GM21515 (cell line): ENCODE measurements around the gene GFPT2.
A peak's percentile ranks its signal among the peaks of the same experiment; 100 is the strongest.
"Not testable (repeated sequence)": the region's sequence is repeated elsewhere in the genome, so short reads cannot be mapped to it uniquely, and the experiment has no call there.

ENCODE experiments used
- ATAC-seq: cut with Tn5 transposase; IDR thresholded peaks from one replicate; pipeline ENCODE4 v1.9.1; 2021; ENCODE audit not compliant: unreplicated experiment

Gene GFPT2

GRCh38 chr5:180311216-180311615 is 41.9 kb downstream of the GFPT2 start:
- no peak for ATAC-seq

- no peak for ATAC-seq
These were observed 46.3 kb downstream of the GFPT2 start for GRCh38 chr5:180306796-180307195.

GRCh38 chr5:180305481-180305880 is 47.7 kb downstream of the GFPT2 start:
- no peak for ATAC-seq

GRCh38 chr5:180304431-180305375 is 48.4 kb downstream of the GFPT2 start:
- no peak for ATAC-seq

- ATAC-seq: no peak
These were observed 49.2 kb downstream of the GFPT2 start for GRCh38 chr5:180304016-180304292.

- ATAC-seq: no peak
These were observed 49.7 kb downstream of the GFPT2 start for GRCh38 chr5:180303226-180304015.

- ATAC-seq: no peak
These were observed 50.9 kb downstream of the GFPT2 start for GRCh38 chr5:180302256-180302655.

- no peak for ATAC-seq
These were observed 51.9 kb downstream of the GFPT2 start for GRCh38 chr5:180301253-180301652.

GRCh38 chr5:180299526-180299925 is 53.6 kb downstream of the GFPT2 start:
- ATAC-seq: no peak

GRCh38 chr5:180299014-180299413 is 54.1 kb downstream of the GFPT2 start:
- not testable (repeated sequence) for ATAC-seq

- no peak for ATAC-seq
These were observed 55.4 kb downstream of the GFPT2 start for GRCh38 chr5:180297587-180298282.

- no peak for ATAC-seq
These were observed 56.4 kb downstream of the GFPT2 start for GRCh38 chr5:180296771-180297170.

GRCh38 chr5:180294913-180295555 is 58.1 kb downstream of the GFPT2 start:
- ATAC-seq: no peak

GRCh38 chr5:180294411-180294810 is 58.7 kb downstream of the GFPT2 start:
- no peak for ATAC-seq

GRCh38 chr5:180291943-180292831 is 60.9 kb downstream of the GFPT2 start, which contains the start of gene MAPK9:
Gene MAPK9 (minus strand): TSS chr5:180292083. CDS start chr5:180280561, 11,522 bp downstream.
- peak; percentile 85 for ATAC-seq

GRCh38 chr5:180291234-180291940 is 61.7 kb downstream of the GFPT2 start:
- peak; percentile 33 for ATAC-seq

- ATAC-seq: no peak
These were observed 62.4 kb downstream of the GFPT2 start for GRCh38 chr5:180290568-180291233.

GRCh38 chr5:180289966-180290365 is 63.2 kb downstream of the GFPT2 start:
- ATAC-seq: no peak

GRCh38 chr5:180289433-180289832 is 63.7 kb downstream of the GFPT2 start:
- ATAC-seq: no peak
